Lung microvascular endothelial cell (primary cell): ENCODE data around the gene BAHCC1. TPM values are rescaled to one million over a fixed set of nuclear protein-coding genes. Genes with fewer than 3 reads are reported as not detected.
"Not testable (repeated sequence)": the region's sequence is repeated elsewhere in the genome, so short reads cannot be mapped to it uniquely, and the experiment has no call there.

Experiments used
- DNase-seq, 2 donors: peaks; one replicate each; pipeline versions ENCODE4 v3.0.0 to v3.0.0-alpha.2; 2010; ENCODE audit warnings: low read depth in 2 of 2
- total RNA-seq: library from RNA; depleted of rRNA; stranded (reverse); fragments of >200 nt; gene quantifications from 2 replicates; pipeline ENCODE4 v1.2.1, GENCODE V29; 2014

Gene BAHCC1
- total RNA-seq, 1 donor from 2014 or later, result 2.6 TPM

- no peak for DNase-seq
These were observed 18.4 kb downstream of the BAHCC1 start for GRCh38 chr17:81413497-81414135.

DNA sequence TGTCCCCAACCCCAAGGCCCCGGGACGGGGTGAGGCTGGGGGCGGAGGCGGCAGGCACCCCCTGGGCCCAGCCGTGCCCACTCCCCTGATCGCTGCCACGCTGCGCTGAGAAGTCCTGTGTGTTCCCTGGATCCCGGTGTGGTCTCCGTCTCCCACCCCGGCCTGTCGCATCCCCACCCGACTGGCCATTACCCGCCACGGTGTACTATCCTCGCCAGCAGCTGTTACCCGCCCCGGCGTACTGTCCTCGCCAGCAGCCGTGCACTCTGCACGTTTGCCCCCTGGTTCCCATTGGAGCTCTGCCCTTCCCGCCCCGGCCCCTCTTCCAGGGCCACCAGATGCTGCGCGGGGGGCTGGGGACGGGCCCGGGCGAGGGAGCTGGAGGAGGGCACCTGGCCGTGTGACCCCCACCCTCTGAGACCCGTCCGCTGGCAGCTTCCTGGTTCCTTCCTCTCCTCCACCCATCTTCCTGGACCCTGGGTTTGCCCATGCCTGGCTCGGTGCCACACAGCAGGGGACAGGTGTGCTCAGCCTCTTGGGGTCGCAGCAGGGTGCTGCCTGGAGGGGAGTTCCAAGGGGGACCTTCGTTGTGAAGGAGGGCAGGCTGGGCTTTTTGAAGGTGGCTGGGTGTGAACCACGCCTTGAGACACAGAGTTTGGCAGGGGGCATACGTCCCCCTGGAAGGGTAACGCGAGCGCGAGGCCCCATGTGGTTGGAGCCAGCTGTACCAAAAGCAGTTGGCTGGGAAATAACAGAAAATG is 19.7 kb downstream of the BAHCC1 start:
- no peak for DNase-seq

DNA sequence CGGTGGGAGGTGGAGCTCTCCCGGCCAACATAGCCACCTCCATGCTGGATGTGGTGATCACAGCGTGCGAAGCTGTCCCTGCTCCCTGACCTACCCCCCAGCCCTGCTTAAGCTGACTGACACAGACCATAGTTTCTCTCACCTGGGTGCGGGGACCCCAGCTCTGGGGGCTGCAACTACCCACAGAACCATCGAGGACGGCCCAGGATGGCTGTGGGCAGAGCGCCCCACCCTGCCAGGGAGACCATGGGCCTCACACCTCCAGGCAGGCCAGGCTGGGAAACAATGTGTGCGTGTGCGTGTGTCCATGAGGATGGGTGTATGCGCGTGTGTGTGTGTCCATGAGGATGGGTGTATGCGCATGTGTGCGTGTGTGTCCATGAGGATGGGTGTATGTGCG is 20.4 kb downstream of the BAHCC1 start:
- DNase-seq, result no peak

DNA sequence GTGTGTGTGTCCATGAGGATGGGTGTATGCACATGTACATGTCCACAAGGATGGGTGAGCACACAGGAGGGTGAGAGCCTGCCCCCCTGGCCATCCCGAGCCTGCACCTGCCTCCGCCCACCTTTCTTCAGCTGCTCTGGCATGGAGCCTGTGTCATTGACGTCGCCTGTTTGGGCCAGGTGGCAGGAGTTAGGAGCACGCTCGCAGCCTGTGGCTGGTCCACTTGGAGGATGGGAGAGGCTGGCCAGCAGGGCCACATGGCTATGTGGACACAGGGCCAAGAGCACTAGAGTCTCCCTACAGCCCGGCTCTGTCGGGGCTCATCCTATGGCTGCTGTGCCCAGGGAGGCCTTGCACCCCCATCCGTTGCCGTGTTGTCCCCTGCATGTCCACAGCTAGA is 21.4 kb downstream of the BAHCC1 start:
- DNase-seq, result no peak

DNA sequence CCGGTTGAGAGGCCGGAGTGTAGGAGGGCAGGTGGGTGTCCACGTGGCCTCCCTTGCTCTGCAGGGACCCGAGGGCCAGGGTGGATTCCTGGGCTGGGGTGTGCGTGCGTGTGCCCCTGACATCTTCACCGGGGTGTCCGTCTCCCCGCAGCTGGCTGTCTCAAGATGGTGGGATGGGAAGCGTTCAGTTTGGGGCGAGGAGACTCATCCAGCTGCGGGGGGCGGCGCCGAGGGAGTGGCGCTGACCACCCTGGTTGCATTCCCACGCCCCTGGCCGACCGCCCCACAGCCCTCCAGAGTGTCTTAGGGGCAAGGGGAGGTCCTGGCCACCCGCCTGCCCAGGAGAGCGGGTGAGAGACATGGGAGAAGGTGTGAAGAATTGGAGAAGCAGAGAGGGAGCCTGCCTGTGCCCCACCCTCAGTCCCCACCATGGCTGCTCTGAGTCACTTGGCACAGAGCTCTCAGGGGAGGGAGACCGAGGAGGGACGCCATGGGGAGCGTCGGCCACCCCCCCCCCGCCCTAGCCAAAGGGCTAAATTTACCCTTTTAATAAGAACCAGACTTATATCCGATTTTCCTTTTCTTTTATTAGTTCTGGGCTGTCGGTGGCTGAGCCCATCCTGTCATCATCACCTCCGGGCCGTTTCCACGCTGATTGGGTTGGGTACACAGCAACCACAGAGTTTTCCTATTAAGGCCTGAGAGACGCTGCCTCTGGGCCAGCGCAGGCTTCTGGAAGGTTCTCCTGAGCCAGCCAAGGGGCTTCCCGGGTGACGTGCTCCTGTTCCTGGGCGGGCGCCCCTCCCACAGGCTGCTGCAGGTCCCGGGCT is 22.0 kb downstream of the BAHCC1 start:
- DNase-seq, result no peak

GRCh38 chr17:81417879-81418709 is 22.8 kb downstream of the BAHCC1 start:
- no peak for DNase-seq

DNA sequence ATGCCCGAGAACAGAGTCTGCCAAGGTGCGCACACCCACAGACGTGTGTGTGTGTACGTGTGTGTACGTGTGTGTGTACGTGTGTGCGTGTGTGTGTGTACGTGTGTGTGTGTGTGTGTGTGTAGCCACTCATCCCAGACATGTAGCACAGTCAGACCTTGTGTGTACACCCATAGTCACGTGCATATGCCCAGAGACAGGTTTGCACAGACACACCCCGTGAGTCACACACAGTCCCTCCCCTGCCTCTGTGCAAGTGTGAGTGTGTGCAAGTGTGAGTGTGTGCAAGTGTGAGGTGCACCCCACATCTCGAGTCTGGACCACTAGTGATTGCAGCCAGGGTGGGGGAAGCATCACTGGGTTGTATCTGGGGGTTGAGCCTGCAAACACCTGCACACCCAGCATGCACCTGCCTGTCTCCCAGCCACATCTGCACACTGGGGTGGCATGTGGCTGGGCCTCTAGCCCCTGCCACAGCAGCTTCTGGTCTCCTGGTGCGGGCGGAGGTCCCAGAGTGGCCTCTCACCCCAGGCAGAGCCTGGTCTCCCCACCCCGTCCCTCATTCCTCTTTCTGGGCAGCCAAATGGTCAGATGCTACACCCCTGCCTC is 23.6 kb downstream of the BAHCC1 start:
- DNase-seq, result no peak

DNA sequence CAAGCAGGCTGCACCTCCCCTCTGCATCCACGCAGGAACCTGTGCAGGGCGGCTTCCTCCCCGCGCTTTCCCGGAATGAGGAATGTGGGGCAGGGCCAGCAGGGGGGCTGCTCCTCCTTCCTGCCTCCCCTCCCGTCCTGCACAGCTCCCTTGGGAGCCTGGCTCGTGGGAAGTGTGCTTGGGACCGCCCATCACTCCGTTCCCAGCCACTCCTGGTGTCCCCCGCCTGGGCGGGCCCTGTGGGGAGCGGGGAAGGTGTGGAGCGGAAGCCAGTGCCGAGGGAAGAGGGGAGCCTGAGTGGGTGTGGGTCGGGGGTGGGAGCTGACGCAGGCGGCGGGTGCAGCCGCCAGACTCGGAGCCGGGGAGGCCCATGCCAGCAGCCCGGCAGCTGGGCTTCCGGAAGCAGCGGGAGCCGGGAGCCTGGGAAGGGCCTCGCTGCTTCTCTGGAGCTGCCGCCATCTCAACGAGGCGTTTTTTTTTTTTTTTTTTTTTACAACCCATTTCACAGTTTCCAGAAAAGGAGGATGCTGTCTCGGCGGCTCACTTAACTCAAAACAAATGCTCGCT is 24.1 kb downstream of the BAHCC1 start:
- DNase-seq, result peak; percentile 68 to 71

DNA sequence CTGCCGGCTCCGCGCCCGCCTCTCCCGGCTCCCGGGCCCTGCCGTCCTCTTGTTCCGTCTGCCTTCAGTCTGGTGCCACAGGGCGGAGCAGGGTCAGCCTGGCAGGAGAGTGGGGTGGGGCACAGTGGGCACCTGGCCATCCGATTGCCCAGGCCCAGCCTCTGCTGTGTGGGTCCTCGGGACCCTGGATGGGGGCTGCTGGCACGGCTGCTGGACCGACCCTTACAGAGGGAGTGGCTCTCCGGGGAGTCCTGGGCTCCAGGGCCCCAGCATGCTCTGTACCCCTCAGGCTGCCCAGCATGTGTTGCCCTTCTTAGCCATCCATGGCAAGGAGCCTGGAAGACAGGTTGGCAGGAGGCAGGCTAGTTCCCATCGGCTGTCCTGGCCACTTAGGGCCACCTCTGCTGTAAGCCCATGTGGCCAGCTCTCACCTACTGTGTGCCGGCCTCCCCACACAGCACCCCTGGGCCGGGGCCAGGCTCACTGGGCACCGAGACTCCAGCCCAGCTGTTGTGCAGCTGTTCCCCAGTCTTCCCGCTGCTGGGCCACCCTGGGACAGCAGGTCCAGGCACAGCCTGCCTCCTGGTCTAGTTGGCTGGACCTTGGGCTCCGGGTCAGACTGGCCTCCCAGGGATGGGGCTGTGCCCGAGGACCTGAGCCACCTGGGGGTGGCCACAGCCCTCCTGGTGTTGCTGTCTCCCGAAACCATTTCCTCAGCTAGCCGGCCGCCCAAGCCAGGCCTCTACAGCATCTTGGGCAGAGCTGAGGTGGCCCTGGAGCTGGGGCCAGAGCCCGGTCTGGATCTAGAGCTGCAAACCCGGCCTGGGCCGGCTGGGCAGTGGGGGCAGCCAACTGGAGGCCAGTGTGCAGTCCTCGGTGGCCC is 24.9 kb downstream of the BAHCC1 start:
- DNase-seq, result no peak

- peak; percentile 33 to 62 for DNase-seq
These were observed 25.7 kb downstream of the BAHCC1 start for GRCh38 chr17:81420769-81421462.

DNA sequence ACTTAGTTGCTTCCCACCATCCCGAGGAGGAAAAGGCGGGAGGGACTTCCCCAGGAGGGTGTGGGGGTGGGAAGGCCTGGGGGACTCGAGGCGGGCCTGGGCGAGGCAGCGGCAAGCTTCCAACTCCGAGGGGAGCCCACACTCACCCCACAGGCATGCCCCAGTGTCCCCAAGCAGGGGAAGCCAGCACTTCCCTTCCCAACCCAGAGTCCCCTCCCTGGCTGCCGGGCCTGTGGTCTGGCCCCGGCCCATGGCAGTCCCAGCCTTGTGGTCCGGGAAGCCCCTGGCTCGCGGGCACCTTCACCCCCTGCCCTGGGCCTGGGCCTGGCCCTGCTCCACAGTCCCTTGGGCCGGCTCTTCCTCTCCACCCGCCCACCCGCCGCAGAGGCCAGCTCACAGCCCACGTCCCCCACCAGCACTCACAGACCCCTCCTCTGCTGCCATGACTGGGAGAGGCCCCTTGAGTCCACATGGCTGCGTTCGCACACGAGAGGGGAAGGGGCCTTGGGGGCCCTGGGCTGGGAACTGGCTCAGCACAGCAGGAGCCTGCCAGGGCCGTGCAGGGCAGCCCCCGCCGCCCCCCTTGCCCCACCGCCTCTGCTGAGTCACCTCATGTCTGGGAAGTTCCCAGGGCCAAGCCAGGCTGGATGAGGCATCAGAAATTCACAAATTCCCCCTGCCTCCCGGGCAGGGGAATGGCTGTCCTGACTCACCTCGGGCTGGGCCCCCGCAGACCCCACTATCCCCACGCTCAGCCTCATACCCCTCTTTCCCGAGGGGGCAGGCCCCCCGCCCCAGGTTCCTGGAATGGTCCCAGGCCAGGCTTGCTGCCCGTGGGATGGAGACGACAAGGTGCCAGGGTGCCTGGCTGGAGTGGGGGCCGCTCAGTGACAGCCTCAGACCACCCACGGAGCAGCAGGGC is 27.8 kb downstream of the BAHCC1 start:
- DNase-seq, result peak; percentile 90 to 93

DNA sequence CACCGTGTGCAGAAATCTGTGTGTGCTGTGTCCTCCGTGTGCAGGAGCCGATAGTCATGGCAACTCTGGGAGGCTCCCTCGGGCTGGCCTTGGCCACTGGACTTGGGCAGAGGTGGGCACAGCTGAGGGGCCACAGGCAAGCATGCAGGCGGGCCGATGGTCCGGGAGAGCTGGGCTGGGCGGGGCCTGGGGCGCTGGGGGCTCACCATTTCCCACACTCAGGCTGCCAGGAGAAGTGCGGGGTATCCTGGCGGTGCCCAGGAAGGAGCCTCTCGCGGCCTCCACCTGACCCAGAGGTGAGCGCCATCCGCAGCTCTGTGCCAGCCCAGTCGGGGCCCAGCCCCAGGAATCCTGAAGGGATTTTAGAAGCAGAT is 28.4 kb downstream of the BAHCC1 start:
- DNase-seq, result no peak

DNA sequence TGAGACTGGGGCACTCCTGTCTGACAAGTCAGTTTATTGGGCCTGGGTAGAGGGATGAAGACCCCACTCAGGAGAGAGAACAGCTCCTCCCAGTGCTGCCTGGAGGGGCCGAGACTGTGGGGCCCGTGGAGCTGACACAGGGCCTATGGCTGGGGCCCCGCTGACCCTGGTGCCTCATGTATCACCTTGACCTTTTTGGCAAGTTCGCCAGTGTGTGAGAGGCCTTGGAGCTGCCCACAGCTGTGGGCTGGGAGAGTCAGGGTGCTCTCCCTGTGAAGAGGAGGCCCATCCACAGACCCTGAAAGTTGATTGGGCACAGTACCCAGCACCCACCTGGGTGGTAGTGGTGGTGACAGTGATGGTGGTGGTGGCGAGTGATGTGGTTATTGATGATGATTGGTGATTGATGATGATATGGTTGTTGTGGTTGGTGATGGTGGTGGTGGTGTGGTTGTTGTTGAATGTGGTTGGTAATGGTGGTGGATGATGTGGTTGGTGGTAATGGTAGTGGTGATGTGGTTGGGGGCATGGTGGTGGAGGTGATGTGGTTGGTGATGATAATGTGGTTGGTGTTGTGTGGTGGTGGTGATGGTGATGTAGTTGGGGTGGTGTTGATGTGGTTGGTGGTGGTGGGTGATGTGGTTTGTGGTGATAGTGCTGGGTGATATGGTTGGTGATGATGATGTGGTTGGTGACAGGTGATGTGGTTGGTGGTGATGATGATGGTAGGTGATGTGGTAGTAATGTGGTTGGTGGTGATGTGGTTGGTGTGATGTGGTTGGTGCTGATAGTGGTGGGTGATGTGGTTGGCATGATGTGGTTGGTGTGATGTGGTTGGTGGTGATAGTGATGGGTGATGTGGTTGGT is 29.1 kb downstream of the BAHCC1 start:
- no peak for DNase-seq

DNA sequence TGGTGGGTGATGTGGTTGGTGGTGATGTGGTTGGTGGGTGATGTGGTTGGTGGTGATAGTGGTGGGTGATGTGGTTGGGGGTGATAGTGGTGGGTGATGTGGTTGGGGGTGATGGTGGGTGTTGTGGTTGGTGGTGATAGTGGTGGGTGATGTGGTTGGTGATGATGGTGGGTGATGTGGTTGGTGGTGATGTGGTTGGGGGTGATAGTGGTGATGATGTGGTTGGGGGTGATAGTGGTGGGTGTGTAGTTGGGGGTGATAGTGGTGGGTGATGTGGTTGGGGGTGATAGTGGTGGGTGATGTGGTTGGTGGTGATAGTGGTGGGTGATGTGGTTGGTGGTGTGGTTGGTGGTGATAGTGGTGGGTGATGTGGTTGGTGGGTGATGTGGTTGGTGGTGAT is 29.8 kb downstream of the BAHCC1 start:
- DNase-seq, result not testable (repeated sequence)

DNA sequence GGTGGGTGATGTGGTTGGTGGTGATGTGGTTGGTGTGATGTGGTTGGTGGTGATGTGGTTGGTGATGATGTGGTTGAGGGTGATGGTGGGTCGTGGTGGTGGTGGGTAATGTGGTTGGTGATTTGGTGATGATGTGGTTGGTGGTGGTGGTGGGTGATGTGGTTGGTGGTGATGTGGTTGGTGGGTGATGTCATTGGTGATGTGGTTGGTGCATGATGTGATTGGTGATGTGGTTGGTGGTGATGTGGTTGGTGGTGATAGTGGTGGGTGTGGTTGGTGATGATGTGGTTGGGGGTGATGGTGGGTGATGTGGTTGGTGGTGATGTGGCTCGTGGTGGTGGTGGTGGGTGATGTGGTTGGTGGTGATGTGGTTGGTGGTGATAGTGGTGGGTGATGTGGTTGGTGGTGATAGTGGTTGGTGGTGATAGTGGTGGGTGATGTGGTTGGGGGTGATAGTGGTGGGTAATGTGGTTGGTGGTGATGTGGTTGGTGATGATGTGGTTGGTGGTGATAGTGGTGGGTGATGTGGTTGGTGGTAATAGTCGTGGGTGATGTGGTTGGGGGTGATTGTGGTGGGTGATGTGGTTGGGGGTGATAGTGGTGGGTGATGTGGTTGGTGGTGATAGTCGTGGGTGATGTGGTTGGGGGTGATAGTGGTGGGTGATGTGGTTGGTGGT is 30.6 kb downstream of the BAHCC1 start:
- DNase-seq, result not testable (repeated sequence)

DNA sequence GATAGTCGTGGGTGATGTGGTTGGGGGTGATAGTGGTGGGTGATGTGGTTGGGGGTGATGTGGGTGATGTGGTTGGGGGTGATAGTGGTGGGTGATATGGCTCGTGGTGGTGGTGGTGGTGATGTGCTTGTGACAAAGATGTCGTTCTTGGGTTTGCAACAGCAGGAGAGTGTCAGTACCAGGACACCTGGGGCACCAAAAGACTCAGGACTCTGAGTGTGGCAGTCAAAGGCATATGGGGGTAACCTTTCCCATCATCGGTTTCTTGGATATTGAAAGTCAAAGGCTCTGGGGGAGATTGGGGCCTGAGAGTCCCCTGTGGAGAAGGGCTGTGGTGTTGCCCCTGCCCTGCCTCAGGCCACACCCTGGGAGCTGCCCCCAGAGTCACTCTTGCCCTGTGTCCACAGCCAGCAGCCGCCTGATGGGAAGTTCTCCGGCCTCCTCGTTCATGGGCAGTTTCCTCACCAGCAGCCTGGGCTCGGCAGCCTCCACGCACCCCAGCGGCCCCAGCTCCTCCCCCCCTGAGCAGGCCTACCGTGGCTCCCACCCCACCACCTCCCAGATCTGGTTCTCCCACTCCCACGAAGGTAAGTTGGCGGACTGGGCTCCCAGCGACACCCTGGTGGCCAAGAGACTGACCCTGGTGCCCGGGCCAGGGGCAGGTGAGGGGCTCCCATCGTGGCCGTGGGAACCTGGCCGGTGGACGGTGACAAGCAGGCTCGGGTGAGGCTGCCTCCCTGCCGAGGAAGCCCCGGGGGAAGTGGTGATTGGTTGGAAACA is 31.3 kb downstream of the BAHCC1 start:
- DNase-seq, result no peak
